ENCODE data around the gene MMP24.
"Not testable (repeated sequence)": the region's sequence is repeated elsewhere in the genome, so short reads cannot be mapped to it uniquely, and the experiment has no call there.

Gene MMP24

GRCh38 chr20:35257175-35257909 is 30.9 kb downstream of the MMP24 start:
- DNase-seq (ENCODE audit: low read depth in 2 of 3, low spot score in 1 of 3): no peak

DNA sequence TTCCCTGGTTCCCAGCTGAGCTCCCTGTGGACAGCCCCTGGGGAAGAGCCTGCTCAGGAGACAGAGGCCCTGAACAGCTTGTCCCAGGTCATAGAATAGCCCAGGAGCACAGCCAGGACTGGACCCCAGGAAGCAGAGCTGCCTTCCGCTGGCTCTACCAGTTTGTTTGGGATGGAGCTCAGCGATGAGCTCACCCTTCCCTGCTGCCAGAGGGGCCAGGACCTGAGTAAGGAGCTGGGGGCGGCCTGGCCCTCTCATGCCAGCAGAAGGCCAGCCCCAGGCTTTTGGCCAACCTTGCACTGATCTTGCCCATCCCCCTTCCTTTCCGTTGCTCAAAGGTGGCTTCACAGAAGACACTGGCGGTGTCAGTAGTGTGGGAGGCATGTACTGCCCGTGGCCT is 33.9 kb downstream of the MMP24 start:
- no peak for DNase-seq (ENCODE audit: low read depth in 2 of 3, low spot score in 1 of 3)

DNA sequence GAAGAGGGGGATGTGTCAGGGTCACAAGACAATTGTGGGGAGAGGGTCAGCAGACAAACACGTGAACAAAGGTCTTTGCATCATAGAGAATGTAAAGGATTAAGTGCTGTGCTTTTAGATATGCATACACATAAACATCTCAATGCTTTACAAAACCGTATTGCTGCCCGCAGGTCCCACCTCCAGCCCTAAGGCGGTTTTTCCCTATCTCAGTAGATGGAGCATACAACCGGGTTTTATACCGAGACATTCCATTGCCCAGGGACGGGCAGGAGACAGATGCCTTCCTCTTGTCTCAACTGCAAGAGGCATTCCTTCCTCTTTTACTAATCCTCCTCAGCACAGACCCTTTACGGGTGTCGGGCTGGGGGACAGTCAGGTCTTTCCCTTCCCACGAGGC is 35.8 kb downstream of the MMP24 start:
- not testable (repeated sequence) for DNase-seq (ENCODE audit: low read depth in 2 of 3, low spot score in 1 of 3)

- not testable (repeated sequence) for DNase-seq (ENCODE audit: low read depth in 2 of 3, low spot score in 1 of 3)
These were observed 36.4 kb downstream of the MMP24 start for GRCh38 chr20:35262731-35263531.

- no peak for DNase-seq (ENCODE audit: low read depth in 2 of 3, low spot score in 1 of 3)
These were observed 37.2 kb downstream of the MMP24 start for GRCh38 chr20:35263532-35264341.

DNA sequence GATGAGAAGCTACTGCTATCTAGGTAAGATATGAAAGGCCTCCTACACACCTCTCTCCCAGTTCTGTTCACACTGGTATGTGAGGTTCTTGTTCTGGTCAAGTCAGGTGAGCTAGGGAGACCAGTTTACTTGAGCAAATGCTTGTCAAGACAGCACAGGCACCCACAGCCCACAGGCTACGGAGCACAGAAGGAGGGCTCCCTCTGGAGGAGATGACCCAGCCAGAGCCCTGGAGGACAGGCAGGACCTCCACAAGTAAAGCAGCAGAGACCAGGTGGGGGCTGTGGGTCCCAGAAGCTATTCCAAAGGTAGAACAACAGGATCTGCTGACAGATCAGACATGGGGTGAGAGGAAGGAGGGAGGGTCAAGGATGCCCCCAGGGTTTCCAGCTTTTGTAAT is 38.3 kb downstream of the MMP24 start:
- no peak for DNase-seq (ENCODE audit: low read depth in 2 of 3, low spot score in 1 of 3)

DNA sequence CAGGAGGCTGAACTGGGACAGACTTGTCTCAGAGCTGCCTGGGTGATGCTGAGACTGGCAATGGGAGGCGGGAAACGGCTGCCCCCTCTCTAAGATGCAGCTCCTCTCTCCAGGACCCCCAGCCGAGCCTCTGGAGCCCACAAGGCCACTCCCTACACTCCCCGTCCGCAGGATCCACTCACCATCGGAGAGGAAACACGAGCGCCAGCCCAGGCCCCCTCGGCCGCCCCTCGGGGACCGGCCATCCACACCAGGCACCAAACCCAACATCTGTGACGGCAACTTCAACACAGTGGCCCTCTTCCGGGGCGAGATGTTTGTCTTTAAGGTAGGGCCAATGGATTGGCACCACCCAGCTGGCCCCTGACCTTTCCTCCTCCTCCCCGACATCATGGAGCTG is 40.6 kb downstream of the MMP24 start:
- DNase-seq (ENCODE audit: low read depth in 2 of 3, low spot score in 1 of 3): no peak

DNA sequence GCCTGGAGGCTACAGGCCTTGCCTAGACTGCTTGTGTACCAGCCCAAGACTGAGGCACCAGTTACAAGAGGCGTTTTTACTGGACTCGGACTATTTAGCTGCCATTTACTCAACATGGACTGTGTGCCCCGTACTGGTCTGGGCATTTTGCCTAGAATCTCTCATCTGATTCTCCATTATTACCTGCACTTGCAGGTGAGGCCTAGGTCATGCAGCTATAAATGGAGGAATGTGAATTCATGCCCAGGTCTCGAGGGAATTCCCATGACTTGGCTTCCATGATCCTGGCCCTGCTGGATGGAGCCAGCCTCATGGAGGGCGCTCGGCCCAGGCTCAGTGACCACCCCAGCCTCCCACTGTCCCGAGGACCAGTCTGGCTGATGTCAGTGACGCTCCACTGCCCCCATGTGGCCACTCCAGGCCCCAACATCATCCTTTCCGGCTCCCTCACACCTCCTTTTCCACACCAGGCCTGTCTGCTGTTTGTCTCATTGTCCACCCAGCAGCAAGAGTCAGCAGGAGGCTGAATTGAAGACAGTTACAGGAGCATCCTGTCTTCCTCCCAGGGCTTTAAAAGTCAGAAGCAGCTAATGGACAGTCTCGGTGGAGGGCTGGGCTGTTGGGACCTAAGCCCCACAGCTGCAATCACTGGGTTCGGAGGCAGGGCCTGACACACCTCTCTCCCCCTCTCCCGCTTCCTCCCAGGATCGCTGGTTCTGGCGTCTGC is 42.7 kb downstream of the MMP24 start:
- DNase-seq (ENCODE audit: low read depth in 2 of 3, low spot score in 1 of 3): peak in 2 of 3 donors; percentile 38 to 40

DNA sequence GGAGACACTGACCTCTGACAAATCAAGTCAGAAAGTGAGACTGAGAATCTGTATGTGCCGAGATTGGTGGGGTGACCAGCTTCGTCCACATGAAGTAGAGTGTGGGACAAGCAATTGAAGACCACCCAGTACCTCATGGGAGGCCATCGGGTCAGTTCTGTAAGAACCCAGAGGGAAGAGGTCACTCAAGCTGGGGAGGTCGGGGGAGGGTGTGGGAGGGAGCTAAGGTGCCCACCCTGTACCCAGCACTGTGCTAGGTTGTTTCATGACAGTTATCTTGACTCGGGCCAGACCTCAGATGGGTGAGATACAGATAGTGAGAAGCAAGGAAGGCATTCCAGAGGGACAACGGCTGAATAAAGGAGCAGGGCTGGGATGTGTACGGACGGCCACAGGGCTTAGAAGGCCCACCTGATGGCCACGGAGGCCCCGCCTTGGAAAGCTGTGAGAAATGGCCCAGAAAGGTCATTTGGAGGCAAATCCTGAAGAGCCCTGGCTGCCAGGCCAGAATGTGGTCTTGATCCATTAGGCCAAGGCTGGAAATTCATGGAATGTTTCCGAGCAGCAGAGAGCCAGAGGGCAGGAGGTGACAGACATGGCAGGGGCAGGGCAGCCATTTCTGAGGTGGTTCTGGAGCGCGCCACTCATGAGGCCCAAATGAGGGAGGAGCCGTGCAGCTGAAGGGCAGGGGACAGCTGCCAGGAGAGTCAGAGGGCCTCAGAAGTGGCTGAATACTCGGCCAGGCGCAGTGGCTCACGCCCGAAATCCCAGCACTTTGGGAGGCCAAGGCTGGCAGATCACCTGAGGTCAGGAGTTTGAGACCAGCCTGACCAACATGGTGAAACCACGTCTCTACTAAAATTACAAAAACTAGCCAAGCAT is 43.8 kb downstream of the MMP24 start:
- DNase-seq (ENCODE audit: low read depth in 2 of 3, low spot score in 1 of 3): no peak

DNA sequence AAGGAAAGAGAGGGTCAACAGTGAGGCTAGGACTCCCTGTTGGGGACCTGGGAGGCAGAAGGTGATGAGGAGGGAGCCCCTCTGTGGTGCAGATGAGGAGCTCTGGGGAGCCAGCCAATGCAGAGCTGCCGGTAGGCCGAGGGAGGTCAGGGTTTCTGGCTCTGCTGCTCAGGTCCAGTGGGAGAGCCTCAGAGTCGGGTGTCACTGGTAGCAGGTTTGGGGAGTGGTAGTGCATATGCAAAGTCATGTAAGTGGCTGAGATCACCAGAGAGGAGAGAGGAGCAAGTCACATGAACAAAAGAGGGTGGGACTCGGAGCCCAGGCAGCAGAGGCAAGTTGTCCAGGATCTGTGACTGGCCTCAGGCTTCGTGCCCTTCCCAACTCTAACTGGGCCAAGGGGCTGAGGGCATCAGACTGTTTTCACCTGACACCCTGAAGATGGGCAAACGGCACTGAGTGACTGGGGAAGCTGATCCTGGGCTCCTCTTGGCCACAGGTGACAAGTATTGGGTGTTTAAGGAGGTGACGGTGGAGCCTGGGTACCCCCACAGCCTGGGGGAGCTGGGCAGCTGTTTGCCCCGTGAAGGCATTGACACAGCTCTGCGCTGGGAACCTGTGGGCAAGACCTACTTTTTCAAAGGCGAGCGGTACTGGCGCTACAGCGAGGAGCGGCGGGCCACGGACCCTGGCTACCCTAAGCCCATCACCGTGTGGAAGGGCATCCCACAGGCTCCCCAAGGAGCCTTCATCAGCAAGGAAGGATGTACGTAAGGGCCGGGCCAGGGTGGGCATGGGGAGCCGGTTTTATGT is 44.8 kb downstream of the MMP24 start:
- DNase-seq (ENCODE audit: low read depth in 2 of 3, low spot score in 1 of 3): no peak

DNA sequence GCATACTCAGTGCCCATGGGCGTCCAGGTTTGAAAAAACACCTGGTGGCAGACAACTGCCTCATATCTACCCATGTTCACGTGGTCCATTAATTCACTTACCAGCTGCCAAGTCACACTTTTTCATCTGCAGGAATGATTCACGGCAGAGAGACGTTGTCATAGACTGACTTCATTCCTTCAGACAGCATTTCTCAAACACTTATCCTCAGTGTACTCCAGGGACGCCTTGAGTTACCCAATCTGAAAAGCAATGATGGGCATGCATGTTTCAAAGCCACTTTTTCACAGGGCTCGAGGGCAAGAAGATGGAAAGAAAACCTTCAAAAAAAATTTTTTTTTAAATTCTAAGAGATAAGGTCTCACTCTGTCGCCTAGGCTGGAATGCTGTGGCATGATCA is 45.4 kb downstream of the MMP24 start:
- DNase-seq (ENCODE audit: low read depth in 2 of 3, low spot score in 1 of 3): no peak

GRCh38 chr20:35273449-35274171 is 47.1 kb downstream of the MMP24 start:
- DNase-seq (ENCODE audit: low read depth in 2 of 3, low spot score in 1 of 3): no peak

DNA sequence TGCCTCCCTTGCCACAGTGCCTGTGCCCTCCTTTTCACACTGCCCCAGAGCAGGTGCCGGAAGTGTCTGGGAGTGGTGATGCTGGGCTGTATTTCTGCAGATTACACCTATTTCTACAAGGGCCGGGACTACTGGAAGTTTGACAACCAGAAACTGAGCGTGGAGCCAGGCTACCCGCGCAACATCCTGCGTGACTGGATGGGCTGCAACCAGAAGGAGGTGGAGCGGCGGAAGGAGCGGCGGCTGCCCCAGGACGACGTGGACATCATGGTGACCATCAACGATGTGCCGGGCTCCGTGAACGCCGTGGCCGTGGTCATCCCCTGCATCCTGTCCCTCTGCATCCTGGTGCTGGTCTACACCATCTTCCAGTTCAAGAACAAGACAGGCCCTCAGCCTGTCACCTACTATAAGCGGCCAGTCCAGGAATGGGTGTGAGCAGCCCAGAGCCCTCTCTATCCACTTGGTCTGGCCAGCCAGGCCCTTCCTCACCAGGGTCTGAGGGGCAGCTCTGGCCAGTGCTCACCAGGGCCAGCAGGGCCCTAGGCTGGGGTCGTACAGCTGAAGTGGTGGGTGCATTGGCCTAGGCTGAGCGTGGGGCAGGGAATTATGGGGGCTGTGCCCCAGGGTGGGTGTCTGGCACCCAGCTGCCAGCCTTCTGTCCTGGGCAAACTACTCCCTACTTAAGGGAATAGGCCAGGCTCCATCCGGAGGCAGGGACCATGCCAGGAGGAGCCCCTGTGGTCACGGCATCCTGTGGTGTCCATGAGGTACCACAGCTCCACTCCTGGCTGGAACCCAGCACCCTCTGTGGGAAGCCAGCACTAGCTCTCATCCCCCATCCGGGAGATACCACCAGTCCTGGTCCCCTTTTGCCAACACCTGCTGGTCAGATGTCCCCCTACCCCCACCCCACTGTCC is 47.9 kb downstream of the MMP24 start:
- no peak for DNase-seq (ENCODE audit: low read depth in 2 of 3, low spot score in 1 of 3)

- DNase-seq (ENCODE audit: low read depth in 2 of 3, low spot score in 1 of 3): no peak
These were observed 49.3 kb downstream of the MMP24 start for GRCh38 chr20:35275741-35276251.

- no peak for DNase-seq (ENCODE audit: low read depth in 2 of 3, low spot score in 1 of 3)
These were observed 49.9 kb downstream of the MMP24 start for GRCh38 chr20:35276408-35276807.

DNA sequence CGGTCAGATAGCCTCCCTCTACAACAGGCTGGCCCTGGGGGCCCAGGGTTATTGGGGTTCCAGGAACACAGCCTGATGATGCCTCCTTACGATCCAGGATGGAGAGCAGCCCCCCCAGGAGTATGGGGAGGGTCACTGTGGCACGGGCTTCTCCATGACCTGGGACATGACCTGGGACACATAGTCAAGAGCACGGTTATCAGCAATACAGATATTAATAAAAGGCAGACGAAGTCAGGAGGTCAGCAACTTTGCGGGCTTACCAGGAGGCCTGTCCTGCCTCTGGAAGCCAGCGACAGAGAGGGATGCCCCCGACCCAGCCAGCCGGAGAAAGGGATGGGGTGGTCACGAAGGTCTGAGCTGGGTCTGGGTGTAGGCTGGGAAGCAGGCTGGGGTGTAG is 50.6 kb downstream of the MMP24 start:
- DNase-seq (ENCODE audit: low read depth in 2 of 3, low spot score in 1 of 3): no peak
